ENCODE data around the gene GPI. TPM values are rescaled to one million over a fixed set of nuclear protein-coding genes. Genes with fewer than 3 reads are reported as not detected.

Gene GPI
- total and polyA plus RNA-seq, 2 experiments from 2014 or later = 196 to 299 TPM

DNA sequence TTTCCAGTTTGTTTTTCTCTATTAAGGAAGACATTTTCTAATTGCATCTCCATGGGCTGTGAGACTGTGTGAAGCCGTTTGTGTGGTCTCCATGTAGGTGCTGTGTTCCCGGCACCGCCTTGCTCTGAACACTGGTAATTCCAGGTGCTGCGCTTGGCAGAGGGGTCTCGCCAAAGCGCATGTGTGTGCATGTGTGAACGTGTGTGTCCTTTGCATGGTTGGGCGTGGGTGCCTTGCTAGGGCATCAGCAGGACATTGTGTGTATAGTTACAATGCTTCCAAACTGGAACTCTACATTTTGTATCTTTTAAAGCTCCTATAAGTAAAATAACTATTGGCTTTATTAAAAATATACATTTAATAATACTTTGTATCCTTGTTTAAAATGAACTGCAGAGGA, 9.8 kb upstream of the GPI start:
- in situ Hi-C loops (cut with MboI) = no loop called here
- TF ChIP-seq EZH2 (IDR thresholded peaks at IDR 0.05; ENCODE audit: insufficient read depth, poor library complexity, severe bottlenecking) (no peak), EZH2phosphoT487 (IDR thresholded peaks at IDR 0.05; ENCODE audit: insufficient read depth, low read depth) (no peak)
- Histone ChIP-seq H3K79me2 (ENCODE audit: insufficient read depth) (no peaks in the 10 kb centered on the region), H3K9me2 (ENCODE audit: insufficient read depth) (no peaks in the 10 kb centered on the region), H3K27ac (no peak overlapping the region), H3K9ac (no peak overlapping the region), H3F3A (ENCODE audit: insufficient read depth) (peaks cover 6% of the 10 kb centered on the region), H3K27me3 (replicated peaks; ENCODE audit: insufficient read depth) (no peaks in the 10 kb centered on the region), H3K9me3 (ENCODE audit: low read depth) (no peaks in the 10 kb centered on the region), H4K20me1 (ENCODE audit: insufficient read depth) (no peaks in the 10 kb centered on the region), H3K36me3 (ENCODE audit: low read depth) (peaks cover 7% of the 10 kb centered on the region; the same call in 1 of the 2 replicates), H2AFZ (no peak overlapping the region), H3K4me2 (ENCODE audit: unreplicated experiment) (no peak overlapping the region), H3K4me1 (ENCODE audit: insufficient read depth) (0 out of 2 replicates have a peak, but pooled peaks cover 6% of the 10 kb centered on the region), H3K4me3 (no peak overlapping the region)
- WGBS, 2 experiments (ENCODE audit: low coverage in 1 of 2, low lambda C conversion rate in 2 of 2, missing lambda C conversion rate in 2 of 2) = 90 to 93% methylated on average over 8 of the region's 8 CpGs
- no peak for DNase-seq

DNA sequence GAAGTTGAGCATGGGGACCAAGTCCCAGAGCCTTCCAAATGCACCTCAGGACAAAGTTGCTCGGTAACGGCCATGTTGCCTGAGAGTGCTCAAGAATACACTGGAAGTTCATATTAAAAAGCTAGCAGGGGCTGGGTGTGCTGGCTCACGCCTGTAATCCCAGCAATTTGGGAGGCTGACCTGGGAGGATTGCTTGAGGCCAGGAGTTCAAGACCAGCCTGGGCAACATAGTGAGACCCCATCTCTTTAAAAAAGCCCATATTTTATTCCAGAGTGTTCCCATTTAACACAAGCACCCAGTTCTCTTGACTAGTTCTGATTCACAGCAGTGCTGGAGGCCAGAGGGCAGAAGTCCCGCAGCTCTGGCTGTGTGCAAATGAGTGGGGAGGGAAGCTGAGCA, 8.1 kb upstream of the GPI start:
- no peak for TF ChIP-seq EZH2phosphoT487 (IDR thresholded peaks at IDR 0.05; ENCODE audit: insufficient read depth, low read depth)
- Histone ChIP-seq H3K36me3 (ENCODE audit: low read depth) (peaks cover 7% of the 10 kb centered on the region; the same call in 1 of the 2 replicates), H3K27ac (no peak overlapping the region), H3K4me2 (ENCODE audit: unreplicated experiment) (no peak overlapping the region), H3K9me2 (ENCODE audit: insufficient read depth) (no peaks in the 10 kb centered on the region), H3F3A (ENCODE audit: insufficient read depth) (peaks cover 6% of the 10 kb centered on the region), H3K9ac (no peak overlapping the region), H3K4me3 (no peak overlapping the region), H3K27me3 (replicated peaks; ENCODE audit: insufficient read depth) (no peaks in the 10 kb centered on the region), H3K4me1 (ENCODE audit: insufficient read depth) (0 out of 2 replicates have a peak, but pooled peaks cover 6% of the 10 kb centered on the region), H2AFZ (no peak overlapping the region), H3K9me3 (ENCODE audit: low read depth) (no peaks in the 10 kb centered on the region), H4K20me1 (ENCODE audit: insufficient read depth) (no peaks in the 10 kb centered on the region), H3K79me2 (ENCODE audit: insufficient read depth) (no peaks in the 10 kb centered on the region)
- in situ Hi-C loops (cut with MboI) = no loop called here
- DNase-seq = no peak
- WGBS, 2 experiments (ENCODE audit: low coverage in 1 of 2, low lambda C conversion rate in 2 of 2, missing lambda C conversion rate in 2 of 2) = 96 to 97% methylated on average over 4 of the region's 4 CpGs

DNA sequence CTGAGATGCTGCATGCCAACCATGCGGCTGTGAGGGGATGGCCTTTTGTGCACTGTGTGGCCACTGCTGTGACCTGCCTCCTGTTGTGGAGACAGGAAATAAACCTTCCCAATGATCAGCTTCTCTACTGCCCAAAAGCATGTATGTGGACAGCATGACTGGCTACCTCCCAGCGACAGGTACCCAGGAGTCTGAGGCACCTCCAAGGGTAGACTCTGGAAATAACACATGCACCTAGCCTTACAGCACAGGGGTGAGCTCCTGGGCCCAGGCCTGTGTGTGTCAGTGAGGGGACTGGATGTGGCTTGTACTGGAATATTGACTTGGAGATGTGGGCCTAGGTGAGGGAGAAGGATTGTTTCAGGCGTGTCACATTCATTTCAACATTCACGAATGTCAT, 7.6 kb upstream of the GPI start:
- DNase-seq = no peak
- Histone ChIP-seq H3K4me1 (ENCODE audit: insufficient read depth) (0 out of 2 replicates have a peak, but pooled peaks cover 6% of the 10 kb centered on the region), H4K20me1 (ENCODE audit: insufficient read depth) (no peaks in the 10 kb centered on the region), H3K9me2 (ENCODE audit: insufficient read depth) (no peaks in the 10 kb centered on the region), H3K4me2 (ENCODE audit: unreplicated experiment) (no peak overlapping the region), H2AFZ (no peak overlapping the region), H3K27me3 (replicated peaks; ENCODE audit: insufficient read depth) (no peaks in the 10 kb centered on the region), H3K9me3 (ENCODE audit: low read depth) (no peaks in the 10 kb centered on the region), H3K9ac (no peak overlapping the region), H3K79me2 (ENCODE audit: insufficient read depth) (no peaks in the 10 kb centered on the region), H3F3A (ENCODE audit: insufficient read depth) (peaks cover 6% of the 10 kb centered on the region), H3K36me3 (ENCODE audit: low read depth) (peaks cover 7% of the 10 kb centered on the region; the same call in 1 of the 2 replicates), H3K4me3 (no peak overlapping the region), H3K27ac (no peak overlapping the region)
- in situ Hi-C loops (cut with MboI) = no loop called here
- 81 to 92% methylated on average over 4 of the region's 4 CpGs for WGBS, 2 experiments (ENCODE audit: low coverage in 1 of 2, low lambda C conversion rate in 2 of 2, missing lambda C conversion rate in 2 of 2)
- TF ChIP-seq EZH2 (IDR thresholded peaks at IDR 0.05; ENCODE audit: insufficient read depth, poor library complexity, severe bottlenecking) (no peak), EZH2phosphoT487 (IDR thresholded peaks at IDR 0.05; ENCODE audit: insufficient read depth, low read depth) (no peak)

DNA sequence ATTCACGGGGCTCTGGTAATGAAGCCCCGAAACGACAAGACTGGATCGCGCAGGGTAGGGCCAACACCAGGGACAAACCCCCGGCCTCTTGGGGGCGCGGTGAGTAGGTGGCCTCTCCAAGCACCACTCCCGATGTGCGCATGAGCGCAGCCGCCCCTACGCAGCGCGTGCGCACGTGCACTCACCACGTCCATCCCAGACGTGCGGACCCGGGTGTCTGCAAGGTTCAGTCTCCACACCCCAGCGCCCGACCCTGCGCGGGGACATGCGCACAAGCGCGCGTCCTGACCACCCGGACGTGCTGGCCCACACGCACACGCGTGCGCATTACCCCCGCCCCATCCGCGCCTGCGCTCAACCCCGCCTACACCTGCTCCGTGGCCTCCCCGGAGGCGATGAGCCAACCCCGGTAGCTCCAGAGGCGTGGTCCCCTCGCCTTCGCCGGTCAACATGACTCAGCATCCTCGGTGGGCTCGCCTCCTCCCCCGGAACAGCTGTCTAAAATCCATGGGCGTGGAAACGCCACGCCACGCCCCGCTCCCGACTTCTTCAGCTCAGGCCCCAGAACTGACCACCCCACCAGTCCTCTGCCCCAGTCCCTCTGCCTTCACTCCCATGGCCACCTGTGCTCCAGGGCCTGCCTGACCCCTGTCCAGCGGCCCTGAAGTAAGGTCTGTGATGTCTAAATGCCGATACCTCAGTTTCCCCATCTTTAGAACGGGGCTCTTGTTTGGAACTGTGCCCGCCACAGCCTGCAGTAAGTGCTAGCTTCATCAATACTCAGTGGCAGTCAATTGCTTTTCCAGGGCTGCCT, 5.6 kb upstream of the GPI start:
- peaks cover 7% of the 10 kb centered on the region; the same call in 1 of the 2 replicates for H3K36me3 ChIP-seq (ENCODE audit: low read depth)
- DNase-seq = peak; percentile 96
- H3K79me2 ChIP-seq (ENCODE audit: insufficient read depth) = no peaks in the 10 kb centered on the region
- WGBS, 2 experiments (ENCODE audit: low coverage in 1 of 2, low lambda C conversion rate in 2 of 2, missing lambda C conversion rate in 2 of 2) = 3 to 6% methylated on average over 40 to 61 of the region's 61 CpGs
- H3F3A ChIP-seq (ENCODE audit: insufficient read depth) = peaks cover 6% of the 10 kb centered on the region
- peak overlapping the region; percentile 65 for H3K27ac ChIP-seq
- in situ Hi-C loops (cut with MboI) = no loop called here
- H2AFZ ChIP-seq = peak overlapping the region; percentile 89
- H3K4me1 ChIP-seq (ENCODE audit: insufficient read depth) = 0 out of 2 replicates have a peak, but pooled peaks cover 6% of the 10 kb centered on the region
- peak overlapping the region; percentile 54 for H3K4me3 ChIP-seq
- peak overlapping the region; percentile 63 for H3K4me2 ChIP-seq (ENCODE audit: unreplicated experiment)
- no peaks in the 10 kb centered on the region for H3K27me3 ChIP-seq (replicated peaks; ENCODE audit: insufficient read depth)
- H3K9me2 ChIP-seq (ENCODE audit: insufficient read depth) = no peaks in the 10 kb centered on the region
- peak overlapping the region; percentile 73 for H3K9ac ChIP-seq
- no peaks in the 10 kb centered on the region for H4K20me1 ChIP-seq (ENCODE audit: insufficient read depth)
- no peaks in the 10 kb centered on the region for H3K9me3 ChIP-seq (ENCODE audit: low read depth)
- no peak for TF ChIP-seq EZH2phosphoT487 (IDR thresholded peaks at IDR 0.05; ENCODE audit: insufficient read depth, low read depth)
- TF ChIP-seq EZH2 (IDR thresholded peaks at IDR 0.05; ENCODE audit: insufficient read depth, poor library complexity, severe bottlenecking) = no peak

Data from GM23248 (cell line).